PC-9 (cell line): Measurements from ENCODE around the gene ACTL7A.

Experiments
- EZH2 ChIP-seq: fragments of 200-600 bp; sonication (generic); IDR thresholded peaks from 2 replicates; pipeline ENCODE4 v1.8.0; 2017; ENCODE audit warnings: antibody characterized with exemption, low read depth
- TF ChIP-seq, protein P1 (sequence below): fragments of 200-600 bp; sonication (generic); conservative IDR thresholded peaks from 2 replicates; pipeline ENCODE4 v1.6.1; 2017; ENCODE audit warnings: mixed run types, antibody characterized with exemption, mild to moderate bottlenecking, moderate library complexity

- no peak for TF ChIP-seq EZH2
- TF ChIP-seq, protein P1, sequence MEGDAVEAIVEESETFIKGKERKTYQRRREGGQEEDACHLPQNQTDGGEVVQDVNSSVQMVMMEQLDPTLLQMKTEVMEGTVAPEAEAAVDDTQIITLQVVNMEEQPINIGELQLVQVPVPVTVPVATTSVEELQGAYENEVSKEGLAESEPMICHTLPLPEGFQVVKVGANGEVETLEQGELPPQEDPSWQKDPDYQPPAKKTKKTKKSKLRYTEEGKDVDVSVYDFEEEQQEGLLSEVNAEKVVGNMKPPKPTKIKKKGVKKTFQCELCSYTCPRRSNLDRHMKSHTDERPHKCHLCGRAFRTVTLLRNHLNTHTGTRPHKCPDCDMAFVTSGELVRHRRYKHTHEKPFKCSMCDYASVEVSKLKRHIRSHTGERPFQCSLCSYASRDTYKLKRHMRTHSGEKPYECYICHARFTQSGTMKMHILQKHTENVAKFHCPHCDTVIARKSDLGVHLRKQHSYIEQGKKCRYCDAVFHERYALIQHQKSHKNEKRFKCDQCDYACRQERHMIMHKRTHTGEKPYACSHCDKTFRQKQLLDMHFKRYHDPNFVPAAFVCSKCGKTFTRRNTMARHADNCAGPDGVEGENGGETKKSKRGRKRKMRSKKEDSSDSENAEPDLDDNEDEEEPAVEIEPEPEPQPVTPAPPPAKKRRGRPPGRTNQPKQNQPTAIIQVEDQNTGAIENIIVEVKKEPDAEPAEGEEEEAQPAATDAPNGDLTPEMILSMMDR: no peak
Measured at GRCh38 chr9:108860354-108860753, 1.7 kb upstream of the ACTL7A start.
